ENCODE data around the gene VGLL4.
"Not testable (repeated sequence)": the region's sequence is repeated elsewhere in the genome, so short reads cannot be mapped to it uniquely, and the experiment has no call there.

VGLL4 gene, protein sequence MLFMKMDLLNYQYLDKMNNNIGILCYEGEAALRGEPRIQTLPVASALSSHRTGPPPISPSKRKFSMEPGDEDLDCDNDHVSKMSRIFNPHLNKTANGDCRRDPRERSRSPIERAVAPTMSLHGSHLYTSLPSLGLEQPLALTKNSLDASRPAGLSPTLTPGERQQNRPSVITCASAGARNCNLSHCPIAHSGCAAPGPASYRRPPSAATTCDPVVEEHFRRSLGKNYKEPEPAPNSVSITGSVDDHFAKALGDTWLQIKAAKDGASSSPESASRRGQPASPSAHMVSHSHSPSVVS

DNA sequence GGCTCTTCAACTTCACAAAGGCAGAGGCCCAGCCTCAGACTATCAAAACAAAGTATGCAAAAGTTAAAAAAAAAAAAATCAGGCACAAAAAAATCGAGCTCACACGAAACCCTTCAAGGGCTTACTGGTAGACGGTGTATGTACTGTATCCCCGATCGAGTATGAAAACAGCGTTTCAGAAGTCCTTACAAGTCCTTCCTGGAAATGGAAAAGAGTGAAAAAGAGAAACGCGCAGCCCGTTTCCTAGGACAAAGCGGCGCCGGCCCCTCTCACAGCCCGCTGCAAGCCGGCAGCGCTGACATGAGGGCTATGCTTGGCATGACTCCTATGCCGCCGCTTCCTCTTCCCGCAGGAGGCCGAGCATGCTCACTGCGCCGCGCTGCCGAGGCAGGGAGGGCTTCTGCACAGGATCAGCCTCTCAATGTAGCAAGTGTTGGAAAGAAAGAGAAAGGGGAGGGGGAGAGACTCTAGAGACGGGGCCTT lies at the start of gene VGLL4:
Gene VGLL4 (minus strand): TSS at position 311 of the 483 bp plus-strand sequence. CDS start 397 bp downstream, outside the sequence.
- peak; percentile 94 for DNase-seq

DNA sequence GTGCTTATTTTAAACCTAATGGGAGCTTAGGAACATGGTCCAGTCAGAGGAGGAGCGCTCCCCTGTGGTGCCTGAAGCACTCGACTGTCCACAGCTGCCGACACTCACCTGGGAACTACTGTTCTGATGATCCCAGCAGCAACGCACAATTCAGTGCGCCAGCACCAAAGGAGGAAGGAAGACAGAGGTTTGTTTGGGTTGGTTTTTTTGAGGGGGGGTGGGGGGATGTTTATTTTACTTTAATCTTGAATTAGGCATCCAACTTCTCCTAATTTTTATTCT lies 48.8 kb upstream of the VGLL4 start:
- peak; percentile 39 for DNase-seq

DNA sequence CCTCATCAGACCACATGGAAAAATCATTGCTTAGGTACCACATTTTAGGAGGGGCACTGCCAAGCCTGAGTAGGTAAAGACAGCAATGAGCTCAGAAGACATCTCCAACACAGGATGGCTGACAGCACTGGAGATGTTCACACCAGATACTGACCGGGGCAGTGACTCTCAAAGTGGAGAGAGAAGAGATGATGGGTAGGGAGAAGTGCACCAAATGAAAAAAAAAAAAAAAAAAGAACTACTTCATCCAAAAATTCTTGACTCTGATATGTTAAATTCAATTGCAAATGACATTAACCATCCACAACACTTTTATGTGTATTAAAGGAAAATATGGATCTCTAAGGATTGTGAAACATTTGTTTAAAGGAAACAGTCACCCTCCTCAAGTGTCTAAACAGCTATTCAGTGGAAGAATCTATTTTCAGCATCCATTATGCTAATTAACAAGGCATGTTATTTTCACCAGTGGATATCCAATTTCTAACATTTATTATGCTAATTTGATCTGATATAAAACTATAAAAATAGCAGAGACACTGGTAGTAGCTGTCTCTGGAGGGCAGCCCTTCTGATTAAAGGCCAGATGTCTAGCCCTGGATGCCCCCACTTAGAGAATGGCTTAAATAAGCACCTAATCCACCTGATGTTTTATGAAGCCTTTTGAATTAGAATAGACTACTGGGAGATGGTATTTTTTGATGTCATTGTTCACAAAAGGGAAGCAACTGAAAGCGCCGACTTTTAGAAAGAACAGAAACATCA lies 48.2 kb upstream of the VGLL4 start:
- peak; percentile 39 for DNase-seq

DNA sequence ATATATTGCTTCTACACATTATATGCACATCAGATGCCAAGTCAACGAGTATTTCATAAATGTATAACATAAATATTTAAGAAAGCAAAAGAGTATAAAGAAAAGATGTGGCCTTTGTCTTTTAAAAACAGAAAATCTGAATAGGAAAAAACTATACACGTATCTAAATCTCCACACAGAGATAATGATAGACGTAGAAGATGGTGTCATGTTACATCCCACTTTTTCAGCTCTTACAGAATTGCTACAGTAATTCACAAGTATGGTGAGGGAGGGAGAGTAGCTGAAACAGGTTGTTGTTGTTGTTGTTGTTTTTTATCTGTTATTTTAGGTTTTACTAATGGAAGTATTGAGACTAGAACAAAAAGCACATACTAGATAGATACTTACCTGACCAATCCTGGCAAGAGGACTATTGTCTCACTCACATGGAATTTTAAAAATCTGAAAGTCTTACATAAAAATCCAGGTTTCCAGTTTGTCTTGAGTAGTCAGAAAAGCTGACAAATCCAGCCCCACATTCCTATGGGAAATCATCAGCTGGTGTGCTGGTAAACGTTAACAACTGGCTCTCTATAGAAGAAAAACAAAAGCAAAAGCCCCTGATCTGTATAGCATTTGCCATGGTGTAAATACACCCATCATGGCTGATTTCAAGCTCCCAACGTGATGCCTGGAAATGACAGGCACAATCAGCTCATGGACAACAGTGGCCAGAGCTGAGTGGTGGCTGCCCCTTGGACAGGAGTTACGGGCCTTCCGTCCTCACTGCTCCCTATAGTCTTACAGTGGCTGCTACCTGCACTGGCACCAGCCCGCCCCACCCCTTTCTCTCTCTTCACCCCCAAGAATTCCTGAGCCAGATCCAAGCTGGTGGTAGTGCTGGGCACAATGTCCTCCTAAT lies 47.4 kb upstream of the VGLL4 start:
- peak; percentile 24 for DNase-seq

DNA sequence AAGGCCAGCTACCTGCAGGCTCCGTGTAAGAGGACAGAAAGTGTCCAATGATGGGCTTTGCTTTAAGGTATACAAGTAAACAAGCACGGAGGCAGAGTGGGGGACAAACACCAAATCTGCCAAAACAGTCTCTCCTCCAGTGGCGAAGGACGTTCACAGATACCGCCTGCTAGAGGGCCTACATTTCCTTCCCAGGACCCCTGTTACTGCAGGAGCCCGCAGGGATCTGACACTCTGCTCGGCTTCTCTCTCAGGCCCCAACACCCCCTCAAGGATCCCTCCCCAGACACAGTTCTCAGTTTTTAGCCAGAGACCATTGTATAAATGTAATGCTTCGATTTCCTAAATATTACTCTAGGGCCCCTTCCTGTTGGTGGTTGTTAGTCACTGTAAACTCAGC lies 46.0 kb upstream of the VGLL4 start:
- no peak for DNase-seq

DNA sequence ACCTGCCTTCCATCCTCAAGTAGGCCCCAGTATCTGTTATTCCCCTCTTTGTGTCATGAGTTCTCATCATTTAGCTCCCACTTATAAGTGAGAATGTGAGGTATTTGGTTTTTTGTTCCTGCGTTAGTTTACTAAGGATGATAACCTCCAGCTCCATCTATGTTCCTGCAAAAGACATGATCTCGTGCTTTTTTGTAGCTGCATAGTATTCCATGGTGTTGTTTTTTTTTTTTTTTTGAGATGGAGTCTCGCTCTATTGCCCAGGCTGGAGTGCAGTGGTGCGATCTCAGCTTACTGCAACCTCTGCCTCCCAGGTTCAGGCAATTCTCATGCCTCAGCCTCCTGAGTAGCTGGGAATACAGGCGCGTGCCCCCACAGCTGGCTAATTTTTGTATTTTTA lies 41.3 kb upstream of the VGLL4 start:
- DNase-seq, result not testable (repeated sequence)

DNA sequence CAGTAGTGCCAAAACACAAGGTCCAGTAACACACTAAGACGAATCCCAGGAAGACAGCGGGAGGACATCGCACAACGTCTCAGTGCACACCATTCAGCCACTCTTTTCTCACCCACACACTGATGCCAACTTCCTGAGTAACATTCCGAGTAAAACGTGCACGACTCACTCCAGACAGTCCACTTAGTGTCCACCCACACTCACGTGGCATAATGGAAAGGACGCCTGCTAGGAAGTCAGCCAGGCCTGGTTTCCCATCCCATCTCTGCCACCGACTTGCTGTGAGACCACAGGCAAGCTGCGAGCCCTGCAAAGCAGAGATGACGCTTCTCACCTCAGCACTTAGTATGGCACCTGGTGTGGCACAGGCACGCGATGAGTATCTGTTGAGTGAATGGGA lies 36.8 kb upstream of the VGLL4 start:
- DNase-seq, result no peak

DNA sequence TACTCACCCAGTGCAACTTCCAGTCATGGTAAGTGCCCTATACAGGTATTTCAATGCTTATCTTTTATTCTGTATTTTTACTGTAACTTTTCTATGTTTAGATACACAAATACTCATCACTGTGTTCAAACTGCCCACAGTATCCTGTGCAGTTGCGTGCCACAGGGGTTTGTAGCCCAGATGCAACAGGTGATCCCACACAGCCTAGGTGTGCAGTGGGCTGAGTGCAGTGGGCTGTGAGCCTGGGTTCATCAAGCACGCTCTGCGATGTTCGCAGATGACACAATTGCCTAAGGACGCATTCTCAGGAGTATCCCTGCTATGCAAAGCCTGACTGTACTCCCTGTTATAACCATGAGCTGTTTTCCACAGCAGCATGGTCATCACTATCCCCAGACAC lies 36.2 kb upstream of the VGLL4 start:
- DNase-seq, result no peak

DNA sequence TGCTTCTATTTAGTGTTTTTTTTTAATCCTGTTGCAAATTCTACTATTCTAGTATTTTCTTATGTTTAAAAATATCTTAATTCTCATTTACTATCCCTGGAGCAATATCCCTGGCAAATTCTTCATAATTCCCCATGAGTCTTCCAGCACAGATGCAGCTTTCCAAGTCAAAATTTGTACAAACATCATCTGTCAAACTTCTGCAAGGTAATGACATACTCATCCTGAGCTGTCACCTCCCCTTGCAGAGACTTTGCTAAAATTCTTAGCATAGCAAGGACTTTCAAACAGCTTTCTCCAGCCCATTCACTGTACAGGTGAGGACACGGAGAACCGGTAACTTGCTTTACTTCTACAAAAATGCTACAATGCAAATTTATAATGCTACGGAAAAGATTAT lies 28.6 kb upstream of the VGLL4 start:
- no peak for DNase-seq

DNA sequence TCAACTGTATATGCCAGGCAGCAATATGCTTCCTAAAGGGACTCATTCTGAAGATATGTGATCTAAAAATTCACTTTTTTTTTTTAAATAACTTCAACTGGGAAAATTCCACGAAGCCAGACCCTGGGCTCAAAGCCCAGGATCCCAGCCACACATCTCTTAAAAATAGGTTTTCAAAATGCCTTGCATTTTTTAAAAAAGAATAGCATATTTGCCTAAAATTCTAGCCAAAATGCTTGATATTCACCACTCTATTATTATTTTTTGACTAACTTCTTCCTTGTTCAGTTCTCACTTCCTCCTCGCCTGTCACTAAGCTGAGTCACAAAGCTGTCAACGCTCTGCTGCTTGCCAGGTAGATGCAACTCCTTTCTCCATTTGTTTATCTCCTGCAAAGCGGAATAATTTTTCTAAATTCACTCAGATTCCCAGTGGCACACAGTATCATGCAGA lies 28.0 kb upstream of the VGLL4 start:
- no peak for DNase-seq

DNA sequence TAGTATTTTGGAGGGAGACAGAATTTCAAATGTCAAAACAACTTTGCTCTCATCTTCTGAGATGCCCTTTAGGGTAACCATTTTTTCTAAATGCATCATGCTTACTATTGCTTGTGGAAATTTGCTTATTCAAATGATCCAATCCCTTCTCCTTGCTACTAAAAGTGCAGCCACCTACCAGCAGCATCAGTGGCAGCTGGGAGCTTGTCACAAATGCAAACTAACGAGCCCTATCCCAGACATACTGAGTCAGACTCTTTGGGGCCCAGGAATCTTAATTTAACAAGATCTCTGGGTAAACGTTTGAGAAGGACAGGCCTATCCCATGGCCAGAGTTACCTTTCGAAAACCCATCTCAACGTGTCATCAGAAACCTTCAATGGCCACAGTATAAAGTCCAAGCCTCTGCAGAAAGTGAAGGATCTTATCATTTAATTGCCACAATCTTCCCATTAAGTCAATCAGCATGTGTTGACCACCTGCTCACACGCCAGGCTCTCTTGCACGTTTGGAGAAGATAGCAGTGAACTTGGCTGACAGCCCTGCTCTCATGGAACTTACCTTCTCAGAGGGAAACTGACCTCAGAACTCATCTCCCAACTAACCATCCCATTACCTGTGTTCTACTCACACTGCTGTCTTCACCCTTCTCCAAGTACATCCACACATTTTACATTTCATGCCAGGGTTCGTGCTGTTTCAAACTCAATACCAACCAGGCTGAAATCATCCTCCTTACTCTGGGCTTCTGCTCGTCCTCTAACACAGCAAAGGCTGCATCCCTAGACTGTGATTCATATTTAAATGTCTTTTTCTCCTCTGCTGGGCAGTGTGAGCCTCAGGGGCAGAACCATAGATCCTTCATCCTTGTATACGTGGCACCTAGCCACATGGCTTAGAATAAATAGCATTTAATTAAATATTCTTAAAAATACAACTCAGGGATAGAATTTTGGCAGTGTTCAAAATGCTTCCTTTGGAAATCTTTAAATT lies 24.8 kb upstream of the VGLL4 start:
- peak; percentile 40 for DNase-seq

DNA sequence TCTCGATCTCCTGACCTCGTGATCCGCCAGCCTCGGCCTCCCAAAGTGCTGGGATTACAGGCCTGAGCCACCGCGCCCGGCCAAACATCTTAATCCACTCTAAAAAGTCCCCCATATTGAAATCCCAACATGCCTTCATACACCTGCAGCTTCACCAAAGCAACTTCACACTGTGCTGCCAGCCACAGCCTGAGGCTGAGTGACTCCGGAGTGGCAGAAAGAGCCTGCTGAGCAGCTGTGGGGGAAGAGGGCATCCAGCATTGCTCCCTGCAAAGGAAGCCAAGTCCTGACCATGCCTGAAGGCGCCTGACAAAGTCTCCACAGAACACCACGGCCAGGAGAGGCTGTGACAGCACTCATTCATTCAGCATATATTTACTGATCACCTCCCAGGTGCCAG lies 21.6 kb upstream of the VGLL4 start:
- DNase-seq, result peak; percentile 5

DNA sequence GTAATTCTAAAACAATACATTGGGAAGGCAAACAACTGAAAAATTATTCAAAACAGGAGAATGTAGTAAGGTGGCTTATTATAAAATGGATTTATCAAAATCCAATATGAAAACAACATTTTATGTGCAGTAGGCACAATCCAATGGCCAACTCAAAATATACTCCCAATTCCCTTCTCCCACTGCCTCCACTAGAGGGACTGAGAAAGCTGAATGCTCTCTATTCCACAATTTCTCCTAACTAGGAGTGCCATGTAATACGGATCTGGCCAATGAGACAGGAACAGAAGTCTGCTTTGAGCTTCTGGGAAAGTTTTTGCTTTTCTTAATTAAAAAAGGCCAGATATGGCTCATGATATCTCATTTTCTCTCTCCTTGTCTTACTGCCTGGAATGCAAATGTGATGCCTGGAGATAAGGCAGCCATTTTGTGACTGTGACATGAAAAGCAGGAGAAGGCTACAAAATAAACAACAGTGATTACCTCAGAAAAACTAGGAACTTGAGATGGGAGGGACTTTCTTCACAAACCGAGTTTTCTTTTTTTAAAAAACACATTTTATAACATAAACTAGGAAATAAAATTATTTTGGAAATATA lies 18.8 kb upstream of the VGLL4 start:
- peak; percentile 27 for DNase-seq

DNA sequence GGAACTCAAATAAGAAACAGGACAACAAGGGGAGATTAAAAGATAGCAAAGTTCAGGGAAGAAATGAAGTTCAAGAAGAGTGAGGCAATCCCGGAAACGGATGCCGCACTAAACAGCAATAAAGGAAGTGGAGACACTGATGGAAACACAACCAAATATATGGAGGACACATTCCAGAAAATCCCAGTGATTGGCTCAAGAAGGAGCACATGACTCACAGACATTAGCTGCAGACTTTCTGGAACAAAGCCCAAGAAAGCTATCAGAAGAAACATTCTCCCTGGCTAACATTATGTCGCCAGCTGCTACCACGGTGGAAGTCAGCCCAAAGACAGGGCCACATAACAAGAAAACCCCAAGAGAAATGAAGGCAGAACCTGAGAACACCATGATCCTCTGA lies 18.1 kb upstream of the VGLL4 start:
- peak; percentile 61 for DNase-seq

DNA sequence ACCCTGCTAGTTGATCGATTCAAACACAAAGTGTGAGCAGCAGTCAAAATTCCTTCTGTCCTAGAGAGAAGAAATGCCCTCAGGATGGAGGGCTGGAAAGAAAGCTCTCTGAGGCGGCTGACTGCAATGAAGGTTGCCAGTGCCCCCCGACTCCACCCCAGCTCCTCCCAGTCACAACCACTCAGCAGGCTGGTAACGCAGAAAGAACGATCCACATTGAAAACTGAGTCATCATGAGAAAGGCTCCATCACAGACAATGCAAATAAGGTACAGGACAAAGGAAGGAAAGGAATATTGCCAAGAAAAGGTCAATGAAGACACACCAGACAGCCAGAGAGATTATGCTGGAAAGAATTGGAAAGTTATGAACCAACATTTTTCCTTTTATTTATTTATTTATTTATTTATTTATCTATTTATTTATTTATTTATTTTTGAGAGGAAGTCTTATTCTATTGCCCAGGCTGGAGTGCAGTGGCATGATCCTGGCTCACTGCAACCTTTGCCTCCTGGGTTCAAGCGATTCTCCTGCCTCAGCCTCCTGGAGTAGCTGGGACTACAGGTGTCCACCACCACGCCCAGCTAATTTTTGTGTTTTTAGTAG lies 17.4 kb upstream of the VGLL4 start:
- peak; percentile 67 for DNase-seq

DNA sequence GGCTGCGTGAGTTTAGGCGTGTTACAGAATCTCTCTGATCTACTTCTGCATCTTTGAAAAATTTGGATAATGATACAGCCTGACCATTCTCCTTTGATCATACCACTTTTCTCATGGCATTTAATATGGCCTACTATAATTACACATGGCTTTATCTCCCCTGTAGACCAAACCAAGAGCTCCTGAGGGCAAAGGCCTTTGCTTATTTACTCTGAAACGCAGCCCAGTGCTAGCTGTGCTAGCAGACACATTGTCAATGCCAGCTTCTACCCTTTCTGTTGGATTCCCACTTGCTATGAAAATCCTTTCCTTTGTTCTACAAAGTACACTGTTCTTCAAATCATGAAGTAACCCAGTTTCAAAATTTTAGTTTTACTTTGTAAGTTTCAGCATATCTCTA lies 16.5 kb upstream of the VGLL4 start:
- peak; percentile 88 for DNase-seq

DNA sequence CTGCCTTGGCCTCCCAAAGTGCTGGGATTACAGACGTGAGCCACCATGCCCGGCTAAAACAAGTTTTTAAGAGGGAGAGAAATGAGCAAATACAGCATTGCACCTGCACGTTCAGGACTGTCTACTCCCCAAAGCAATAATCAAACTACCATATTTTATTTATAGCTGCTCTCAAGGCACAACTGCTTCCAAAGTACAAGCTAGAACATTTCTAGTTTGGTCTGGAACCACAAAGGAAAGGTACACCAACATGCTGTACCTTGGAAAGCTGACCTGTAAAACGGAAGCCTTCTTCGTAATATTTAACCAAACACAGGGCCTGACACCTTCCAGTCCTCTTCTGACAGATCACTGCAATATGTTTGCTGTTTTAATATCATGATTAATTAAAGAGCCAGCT lies 14.5 kb upstream of the VGLL4 start:
- DNase-seq, result no peak

DNA sequence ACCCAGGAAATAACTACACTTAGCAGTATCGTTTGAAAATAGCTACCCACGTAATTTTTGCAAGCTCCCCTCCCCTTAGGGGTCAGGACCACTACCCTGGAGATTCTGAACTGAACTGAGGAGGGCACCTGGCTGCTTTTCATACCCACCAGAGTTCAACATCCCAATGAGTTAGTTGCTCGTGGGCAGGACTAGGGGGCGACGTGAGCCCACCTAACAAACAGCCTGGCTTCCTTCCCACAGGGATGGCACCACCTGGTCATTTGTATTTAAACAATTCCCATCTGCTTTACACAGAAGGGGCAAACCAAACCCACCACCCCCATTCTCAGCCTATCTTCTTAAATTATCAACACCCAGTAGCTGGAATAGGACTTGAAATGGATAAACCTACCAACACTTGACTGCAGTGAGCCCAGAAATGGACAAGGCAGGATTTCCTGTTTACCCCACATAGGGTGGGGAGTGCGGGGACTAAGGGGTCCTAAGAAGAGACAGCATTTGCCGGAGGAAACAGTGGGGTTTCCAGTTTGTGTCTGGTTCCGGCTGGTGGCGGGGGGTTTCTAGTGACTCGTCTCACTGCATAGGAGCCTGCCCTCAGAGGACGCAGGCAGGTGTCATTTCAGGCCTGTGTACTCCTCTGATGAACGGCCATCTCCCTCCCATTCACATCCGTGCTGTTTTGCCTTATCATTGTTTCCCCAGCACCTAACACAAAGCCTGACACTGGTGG lies 11.6 kb upstream of the VGLL4 start:
- peak; percentile 68 for DNase-seq

DNA sequence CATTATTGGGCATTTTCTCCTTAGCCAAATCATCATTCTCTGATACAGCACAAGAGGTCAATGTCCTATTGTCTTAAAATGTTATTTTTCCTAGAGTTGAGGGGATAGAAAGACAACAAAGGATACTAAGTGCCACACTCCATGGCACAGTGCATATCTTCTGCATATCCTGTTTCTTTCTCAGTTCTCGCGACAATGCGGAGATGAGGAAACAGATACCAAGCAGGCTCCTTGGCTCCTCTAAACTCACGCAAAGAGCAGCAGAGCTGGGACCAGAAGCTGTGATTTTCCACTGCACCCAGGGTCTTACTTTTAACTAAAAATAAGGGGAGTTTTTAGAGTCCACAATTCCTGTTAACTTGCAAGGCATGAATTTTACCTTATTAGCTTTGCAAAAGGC lies 10.5 kb upstream of the VGLL4 start:
- DNase-seq, result no peak

DNA sequence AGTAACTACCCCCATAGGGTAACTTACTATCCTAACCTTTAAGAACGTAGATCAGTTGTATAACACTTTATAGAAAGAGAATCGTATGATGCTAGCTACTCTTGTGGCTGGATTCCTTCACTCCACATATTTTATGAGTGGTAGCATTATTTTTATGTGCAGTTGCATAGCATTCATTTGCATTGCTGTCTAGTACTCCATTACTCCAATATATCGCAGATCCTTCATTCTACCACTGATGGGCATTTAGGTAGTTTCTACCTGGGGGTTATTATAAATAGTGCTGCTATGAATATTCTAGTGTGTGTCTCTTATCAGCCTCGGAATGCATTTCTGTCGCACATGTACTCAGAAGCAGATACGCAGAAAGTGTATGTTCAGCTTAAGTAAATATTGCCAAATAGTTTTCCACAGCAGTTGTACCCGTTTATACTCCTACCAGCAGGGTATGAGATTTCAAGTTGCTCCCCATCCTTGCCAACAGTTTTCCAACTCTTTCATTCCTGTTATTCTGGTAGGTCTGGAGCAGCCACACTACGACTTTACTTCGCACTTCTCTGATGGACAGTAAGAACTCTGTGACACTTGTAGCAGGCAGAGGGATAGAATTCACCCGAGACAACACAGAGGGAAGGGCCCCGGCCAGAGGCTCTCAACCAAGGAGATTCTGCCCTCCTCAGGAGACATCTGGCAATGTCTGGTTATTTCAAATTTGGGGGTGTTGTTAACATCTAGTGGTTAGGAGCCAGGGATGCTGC lies 9.8 kb upstream of the VGLL4 start:
- DNase-seq, result no peak

Data from NCI-H69 (cell line).